Endothelial cell of umbilical vein (primary cell): Measurements from ENCODE around the gene SECISBP2. TPM values are rescaled to one million over a fixed set of nuclear protein-coding genes. Genes with fewer than 3 reads are reported as not detected.

Experiments
- BruUV-seq: library from RNA; stranded (reverse); fragments of 400-500 nt; replicated peaks from 2 replicates; lab custom pipeline; 2021; lab: Mats Ljungman, UMichigan
- CTCF ChIA-PET: fragments of 300-600, 350-600 bp; sonication (Branson Sonifier 250); formaldehyde crosslinking; loops from one replicate; lab custom pipeline; 2021; ENCODE audit warnings: antibody characterized with exemption, inconsistent platforms; lab: Charles Lee
- POLR2A ChIA-PET: fragments of 300-600, 350-600 bp; sonication (Branson Sonifier 250); formaldehyde crosslinking; loops from one replicate; lab custom pipeline; 2021; ENCODE audit warnings: antibody characterized with exemption, inconsistent platforms; lab: Charles Lee
- DNase-seq: peaks from one replicate; pipeline ENCODE4 v3.0.0-alpha.2; 2011; ENCODE audit warnings: low read depth, low spot score
- FAIRE-seq: peaks from 2 replicates; lab custom pipeline; 2011; peaks lifted over from hg19 to GRCh38; lab: Jason Lieb, UNC
- H2AFZ ChIP-seq: 2 replicates; pipeline ENCODE4 v1.6.0; 2012; ENCODE audit warnings: low read depth, low read length, control low read depth, inconsistent platforms
- H3K27ac ChIP-seq: 2 replicates; pipeline ENCODE4 v1.5.1; 2011; ENCODE audit warnings: low read depth, mild to moderate bottlenecking, control low read depth, low read length, moderate library complexity; ENCODE audit not compliant: insufficient read depth
- H3K27me3 ChIP-seq, 2 experiments: 2 replicates each; pipeline versions ENCODE4 v1.6.0 to v1.6.1; 2011; ENCODE audit warnings: low read length in 2 of 2, mixed read lengths in 1 of 2; ENCODE audit not compliant: control insufficient read depth in 2 of 2, insufficient read depth in 2 of 2
- H3K36me3 ChIP-seq, 2 experiments: 2 replicates in 1 of 2; 3 replicates in 1 of 2; pipeline ENCODE4 v1.5.1; 2011; ENCODE audit warnings: low read length in 2 of 2, mild to moderate bottlenecking in 1 of 2, moderate library complexity in 1 of 2; ENCODE audit not compliant: control insufficient read depth in 2 of 2, insufficient read depth in 2 of 2; ENCODE audit errors: extremely low read depth in 1 of 2
- H3K4me1 ChIP-seq: 3 replicates; pipeline ENCODE4 v1.5.1; 2011; ENCODE audit warnings: mild to moderate bottlenecking, low read length; ENCODE audit not compliant: control insufficient read depth, insufficient read depth; ENCODE audit errors: extremely low read depth
- H3K4me2 ChIP-seq: 2 replicates; pipeline ENCODE4 v1.6.1; 2011; ENCODE audit warnings: low read length, control low read depth, mixed read lengths; ENCODE audit not compliant: insufficient read depth
- H3K4me3 ChIP-seq, 3 experiments: fragments of 200-600 bp in 1 of 3; sonication (generic), shearing (Covaris generic) in 1 of 3; replicated peaks in 1 of 3; 2 replicates each; pipeline ENCODE4 v1.5.1; 2011 to 2016; ENCODE audit warnings: control low read depth in 3 of 3, low read length in 3 of 3, mild to moderate bottlenecking in 2 of 3, inconsistent platforms in 1 of 3, low read depth in 1 of 3, moderate library complexity in 1 of 3; ENCODE audit not compliant: insufficient read depth in 1 of 3
- H3K79me2 ChIP-seq: 2 replicates; pipeline ENCODE4 v1.6.0; 2012; ENCODE audit warnings: low read length, inconsistent platforms; ENCODE audit not compliant: control insufficient read depth, insufficient read depth
- H3K9ac ChIP-seq: replicated peaks from 2 replicates; pipeline ENCODE3; 2011; ENCODE audit warnings: low read length, control low read depth; ENCODE audit not compliant: insufficient read depth; ENCODE audit errors: extremely low read depth
- H3K9me1 ChIP-seq: replicated peaks from 3 replicates; pipeline ENCODE4 v1.6.0; 2011; ENCODE audit warnings: mild to moderate bottlenecking, low read length; ENCODE audit not compliant: control insufficient read depth, insufficient read depth; ENCODE audit errors: extremely low read depth
- H3K9me3 ChIP-seq: replicated peaks from 2 replicates; pipeline ENCODE4 v1.5.1; 2012; ENCODE audit warnings: low read length, inconsistent platforms; ENCODE audit not compliant: control insufficient read depth, insufficient read depth
- H4K20me1 ChIP-seq: replicated peaks from 2 replicates; pipeline ENCODE3; 2011; ENCODE audit warnings: mild to moderate bottlenecking, low read length; ENCODE audit not compliant: control insufficient read depth, insufficient read depth; ENCODE audit errors: extremely low read depth
- CTCF ChIP-seq, 2 donors: IDR thresholded peaks; 1 replicate in 1 of 2; 2 replicates in 1 of 2; pipeline ENCODE4 v1.5.1; 2011; ENCODE audit warnings: low read length in 2 of 2, mild to moderate bottlenecking in 2 of 2, moderate library complexity in 2 of 2, control low read depth in 1 of 2, inconsistent platforms in 1 of 2, low read depth in 1 of 2; ENCODE audit not compliant: insufficient read depth in 1 of 2; ENCODE audit errors: extremely low read depth in 1 of 2
- EZH2 ChIP-seq: IDR thresholded peaks from 2 replicates; pipeline ENCODE4 v1.6.1; 2012; ENCODE audit warnings: borderline replicate concordance, low read depth, mild to moderate bottlenecking, moderate library complexity, low read length, inconsistent platforms; ENCODE audit not compliant: severe bottlenecking
- FOS ChIP-seq: IDR thresholded peaks from 2 replicates; pipeline ENCODE4 v1.6.1; 2011; ENCODE audit warnings: mild to moderate bottlenecking, low read length, moderate library complexity, borderline replicate concordance; ENCODE audit not compliant: insufficient read depth
- GATA2 ChIP-seq: IDR thresholded peaks from 2 replicates; pipeline ENCODE4 v1.7.0; 2011; ENCODE audit warnings: low read depth, mild to moderate bottlenecking, moderate library complexity, mixed read lengths, low read length; ENCODE audit not compliant: insufficient read length, insufficient read depth
- JUN ChIP-seq: IDR thresholded peaks from 2 replicates; pipeline ENCODE4 v1.6.1; 2011; ENCODE audit warnings: borderline replicate concordance, low read depth; ENCODE audit not compliant: insufficient read length, insufficient read depth
- MAX ChIP-seq: IDR thresholded peaks from 2 replicates; pipeline ENCODE4 v1.6.1; 2011; ENCODE audit not compliant: insufficient read depth, insufficient read length
- MYC ChIP-seq: IDR thresholded peaks from one replicate; pipeline ENCODE4 v1.6.1; 2011; ENCODE audit warnings: mild to moderate bottlenecking, low read depth, low read length
- POLR2A ChIP-seq: IDR thresholded peaks from 2 replicates; pipeline ENCODE4 v1.6.1; 2012; ENCODE audit warnings: low read depth, mild to moderate bottlenecking, control low read depth, low read length
- POLR2AphosphoS5 ChIP-seq: IDR thresholded peaks from 2 replicates; pipeline ENCODE4 v1.6.1; 2012; ENCODE audit warnings: low read depth, mild to moderate bottlenecking, control low read depth, low read length, moderate library complexity; ENCODE audit not compliant: insufficient read depth
- dilution Hi-C: fragments of 300-500 bp; cut with MboI; formaldehyde crosslinking; loops from one replicate; pipeline ENCODE4 v1.15.0; 2019; ENCODE audit warnings: low sequenced_read_pairs; ENCODE audit not compliant: extremely low pct_ligation_motif_present
- intact Hi-C: fragments of 100-400 bp; cut with micrococcal nuclease; formaldehyde crosslinking; loops from one replicate; pipeline ENCODE4 v1.10.0; 2022
- polyA plus RNA-seq, 4 experiments: library from polyadenylated mRNA; depleted of rRNA in 3 of 4; stranded (reverse) in 3 of 4; unstranded in 1 of 4; fragments of >200 nt; gene quantifications; 2 replicates each; pipeline versions ENCODE4 v1.2.1 to v1.2.3, GENCODE V29; 2011 to 2012; ENCODE audit warnings: missing spikeins in 1 of 4
- total RNA-seq: library from RNA; stranded (reverse); gene quantifications from 2 replicates; pipeline ENCODE4 v1.2.3, GENCODE V29; 2021

Gene SECISBP2
- total and polyA plus RNA-seq, 2 donors (not counting 3 experiments of a cell fraction or from before 2014, with no cell fraction given), result 22.7 to 36.3 TPM

- dilution Hi-C loops (no loop called here), intact Hi-C loops (no loop called here)
- H3K4me1 ChIP-seq, result no peaks in the 10 kb centered on the region
- DNase-seq (no peak), FAIRE-seq (no peak)
- H3K36me3 ChIP-seq, result peaks cover 18 to 56% of the 10 kb centered on the region in 2 experiments
- H3K27ac ChIP-seq, result no peak overlapping the region
- no peak overlapping the region for H3K9ac ChIP-seq
- ChIA-PET CTCF (no interaction called here), POLR2A (no interaction called here)
- no peaks in the 10 kb centered on the region for H4K20me1 ChIP-seq
- H2AFZ ChIP-seq, result no peak overlapping the region
- no peaks in the 10 kb centered on the region for H3K79me2 ChIP-seq
- TF ChIP-seq MAX (no peak), EZH2 (no peak), POLR2AphosphoS5 (no peak), CTCF (IDR thresholded peaks at IDR 0.05; ENCODE audit: extremely low read depth in 1 of 2, insufficient read depth in 1 of 2, low read depth in 1 of 2, low read length in 2 of 2) (no peak), POLR2A (no peak), MYC (no peak), FOS (no peak), JUN (no peak), GATA2 (no peak)
- H3K4me3 ChIP-seq, result no peak overlapping the region
- H3K4me2 ChIP-seq, result no peak overlapping the region
- no peaks in the 10 kb centered on the region for H3K9me1 ChIP-seq
- no peaks in the 10 kb centered on the region for H3K9me3 ChIP-seq
- no peaks in the 10 kb centered on the region for H3K27me3 ChIP-seq
- no TSS peak for BruUV-seq
Observed at GRCh38 chr9:89352451-89352850, 34.2 kb downstream of the SECISBP2 start.
